BE2C (cell line): ENCODE measurements around the gene PLCB1.

Experiments used
- DNase-seq: peaks from one replicate; pipeline ENCODE4 v3.0.0-alpha.2; 2020
- H3K27me3 ChIP-seq: fragments of 250-450 bp; sonication (Bioruptor Pico); 2 replicates; pipeline ENCODE4 v1.5.1; 2020; ENCODE audit warnings: mild to moderate bottlenecking
- H3K36me3 ChIP-seq: fragments of 250-450 bp; sonication (Bioruptor Pico); 2 replicates; pipeline ENCODE4 v1.5.1; 2020; ENCODE audit warnings: mild to moderate bottlenecking
- H3K4me1 ChIP-seq: fragments of 250-450 bp; sonication (Bioruptor Pico); 2 replicates; pipeline ENCODE4 v1.5.1; 2020
- H3K4me3 ChIP-seq: 2 replicates; pipeline ENCODE4 v1.5.1; 2011; ENCODE audit warnings: low read depth, low read length
- H3K9me3 ChIP-seq: fragments of 250-450 bp; sonication (Bioruptor Pico); 2 replicates; pipeline ENCODE4 v1.5.1; 2020
- CTCF ChIP-seq: IDR thresholded peaks from 2 replicates; pipeline ENCODE4 v1.5.1; 2012; ENCODE audit warnings: mild to moderate bottlenecking, low read depth, low read length

The PLCB1 gene

GRCh38 chr20:8800089-8800488, 668.0 kb downstream of the PLCB1 start:
- TF ChIP-seq CTCF, result peak; percentile 46
- Histone ChIP-seq H3K27me3 (no peaks in the 10 kb centered on the region), H3K36me3 (no peaks in the 10 kb centered on the region), H3K4me1 (peaks cover 19% of the 10 kb centered on the region), H3K4me3 (no peak overlapping the region), H3K9me3 (no peaks in the 10 kb centered on the region)
- DNase-seq, result no peak

- H3K4me1 ChIP-seq, result peaks cover 19% of the 10 kb centered on the region
- no peak overlapping the region for H3K4me3 ChIP-seq
- no peaks in the 10 kb centered on the region for H3K27me3 ChIP-seq
- no peak for DNase-seq
- no peak for TF ChIP-seq CTCF
- H3K9me3 ChIP-seq, result no peaks in the 10 kb centered on the region
- H3K36me3 ChIP-seq, result no peaks in the 10 kb centered on the region
Measured at GRCh38 chr20:8801686-8802085, 669.6 kb downstream of the PLCB1 start.

- TF ChIP-seq CTCF, result peak; percentile 40
Measured at GRCh38 chr20:8803065-8803464, 671.0 kb downstream of the PLCB1 start.

GRCh38 chr20:8803941-8804340, 671.9 kb downstream of the PLCB1 start:
- no peaks in the 10 kb centered on the region for H3K27me3 ChIP-seq
- no peak overlapping the region for H3K4me3 ChIP-seq
- H3K9me3 ChIP-seq, result no peaks in the 10 kb centered on the region
- H3K36me3 ChIP-seq, result no peaks in the 10 kb centered on the region; the same call in 1 of the 2 replicates
- H3K4me1 ChIP-seq, result peaks cover 25% of the 10 kb centered on the region
- no peak for TF ChIP-seq CTCF
- DNase-seq, result no peak

More at GRCh38 chr20:8803065-8803464, 671.0 kb downstream of the PLCB1 start:
- Histone ChIP-seq H3K4me1 (peaks cover 24% of the 10 kb centered on the region), H3K27me3 (no peaks in the 10 kb centered on the region), H3K4me3 (no peak overlapping the region), H3K9me3 (no peaks in the 10 kb centered on the region), H3K36me3 (no peaks in the 10 kb centered on the region; the same call in 1 of the 2 replicates)
- DNase-seq, result peak; percentile 71

GRCh38 chr20:8805737-8806442, 673.8 kb downstream of the PLCB1 start:
- peaks cover 25% of the 10 kb centered on the region for H3K4me1 ChIP-seq
- no peak for DNase-seq
- H3K27me3 ChIP-seq, result no peaks in the 10 kb centered on the region
- no peak for TF ChIP-seq CTCF
- H3K4me3 ChIP-seq, result no peak overlapping the region
- no peaks in the 10 kb centered on the region for H3K9me3 ChIP-seq
- H3K36me3 ChIP-seq, result no peaks in the 10 kb centered on the region; the same call in 1 of the 2 replicates

GRCh38 chr20:8807480-8808201, 675.6 kb downstream of the PLCB1 start:
- Histone ChIP-seq H3K27me3 (no peaks in the 10 kb centered on the region), H3K4me3 (no peak overlapping the region), H3K9me3 (no peaks in the 10 kb centered on the region), H3K4me1 (peaks cover 22% of the 10 kb centered on the region), H3K36me3 (no peaks in the 10 kb centered on the region; the same call in none of the 2 replicates)
- no peak for TF ChIP-seq CTCF
- no peak for DNase-seq
